Gastroesophageal sphincter (tissue), 4 donors: ENCODE measurements around the gene HECW1. TPM values are rescaled to one million over a fixed set of nuclear protein-coding genes. Genes with fewer than 3 reads are reported as not detected.
"Not testable (repeated sequence)": the region's sequence is repeated elsewhere in the genome, so short reads cannot be mapped to it uniquely, and the experiment has no call there.

Source experiments
- ATAC-seq: fragments of 150-250 bp; one replicate; pipeline ENCODE4 v1.9.1; 2016; ENCODE audit warnings: mild to moderate bottlenecking, moderate library complexity
- H3K27ac ChIP-seq, 4 donors: fragments of 200-600 bp; sonication (generic) in 3 of 4; 1 replicate in 3 of 4; 2 replicates in 1 of 4; pipeline ENCODE4 v1.5.1; 2016 to 2019
- H3K27me3 ChIP-seq: fragments of 200-600 bp; sonication (generic); one replicate; pipeline ENCODE4 v1.5.1; 2019
- H3K36me3 ChIP-seq, 2 donors: fragments of 200-600 bp; sonication (generic); one replicate each; pipeline ENCODE4 v1.5.1; 2019; ENCODE audit warnings: control low read depth in 1 of 2
- H3K4me1 ChIP-seq, 3 donors: fragments of 200-600 bp; sonication (generic); 1 replicate in 2 of 3; 2 replicates in 1 of 3; pipeline ENCODE4 v1.5.1; 2016 to 2019; ENCODE audit warnings: control low read depth in 2 of 3
- H3K4me3 ChIP-seq, 2 donors: fragments of 200-600 bp; sonication (generic); one replicate each; pipeline ENCODE4 v1.5.1; 2019; ENCODE audit warnings: mild to moderate bottlenecking in 1 of 2, moderate library complexity in 1 of 2
- H3K9me3 ChIP-seq, 3 donors: fragments of 200-600 bp; sonication (generic); one replicate each; pipeline ENCODE4 v1.5.1; 2017 to 2019; ENCODE audit warnings: control low read depth in 2 of 3
- CTCF ChIP-seq, 4 experiments: fragments of 200-600 bp in 2 of 4; fragments of 450-650 bp in 2 of 4; sonication (generic) in 1 of 4; IDR thresholded peaks; one replicate each; pipeline ENCODE4 v1.5.1; 2017 to 2019; ENCODE audit warnings: antibody characterized with exemption in 4 of 4, mild to moderate bottlenecking in 2 of 4, moderate library complexity in 2 of 4
- EP300 ChIP-seq: sonication (generic); formaldehyde crosslinking; IDR thresholded peaks from one replicate; pipeline ENCODE4 v1.6.1; 2017; ENCODE audit warnings: antibody characterized with exemption, mild to moderate bottlenecking
- POLR2A ChIP-seq, 2 donors: fragments of 450-650 bp; IDR thresholded peaks; one replicate each; pipeline ENCODE4 v1.6.1; 2017; ENCODE audit warnings: antibody characterized with exemption in 2 of 2, mild to moderate bottlenecking in 2 of 2, moderate library complexity in 1 of 2
- POLR2AphosphoS5 ChIP-seq: sonication (generic); formaldehyde crosslinking; IDR thresholded peaks from one replicate; pipeline ENCODE4 v1.6.1; 2017; ENCODE audit warnings: antibody characterized with exemption
- WGBS, 2 donors: methylation state at CpG; one replicate each; pipeline ENCODE4 v1.1.5; 2018; ENCODE audit warnings: low coverage in 1 of 2; 5-methylcytosine and 5-hydroxymethylcytosine counted together
- total RNA-seq, 4 donors: library from RNA; depleted of rRNA; stranded (reverse); fragments of >200 nt; gene quantifications; one replicate each; pipeline ENCODE4 v1.1.0, GENCODE V29; 2016

HECW1 gene
- total RNA-seq, 4 donors from 2014 or later = 0.04 to 0.31 (median 0.13) TPM; not detected in 1

- peaks cover 0 to 3% (median 0%) of the 10 kb centered on the region in 3 donors for H3K4me1 ChIP-seq
- no peak for ATAC-seq
- 63 to 83% methylated on average over 4 to 6 of the region's 6 CpGs for WGBS, 2 donors
- H3K4me3 ChIP-seq = no peak overlapping the region
- H3K27me3 ChIP-seq = no peaks in the 10 kb centered on the region
- H3K9me3 ChIP-seq = no peaks in the 10 kb centered on the region
- H3K27ac ChIP-seq = no peak overlapping the region
- H3K36me3 ChIP-seq = no peaks in the 10 kb centered on the region
- TF ChIP-seq EP300 (no peak), POLR2AphosphoS5 (no peak), CTCF (IDR thresholded peaks at IDR 0.05) (no peak)
These were observed 465.1 kb downstream of the HECW1 start for GRCh38 chr7:43577485-43577951.

- Histone ChIP-seq H3K4me3 (peak within 1 kb of the TSS; percentile 80 to 94), H3K36me3 (no peaks in the 10 kb centered on the region), H3K27me3 (no peaks in the 10 kb centered on the region), H3K4me1 (peaks cover 0 to 31% (median 15%) of the 10 kb centered on the region in 3 donors), H3K9me3 (no peaks in the 10 kb centered on the region), H3K27ac (peak within 1 kb of the TSS; percentile 79 to 96 (median 94))
- TF ChIP-seq POLR2A (IDR thresholded peaks at IDR 0.05) (peak; percentile 76 to 84), EP300 (no peak), POLR2AphosphoS5 (peak; percentile 80), CTCF (IDR thresholded peaks at IDR 0.05) (peak; percentile 98 to 100 (median 100))
- ATAC-seq = peak; percentile 94
- 0 to 3% methylated on average over 6 to 7 of the region's 83 CpGs for WGBS, 2 donors
These were observed 470.3 kb downstream of the HECW1 start, which contains the start of gene STK17A for GRCh38 chr7:43582503-43583423. Gene STK17A, plus strand, starts transcription at chr7:43583108. Its CDS starts 136 bp downstream, at chr7:43583244.

GRCh38 chr7:43583424-43584194 is 471.2 kb downstream of the HECW1 start:
- ATAC-seq = peak; percentile 37
- TF ChIP-seq POLR2A (IDR thresholded peaks at IDR 0.05) (no peak), POLR2AphosphoS5 (peak; percentile 47), CTCF (IDR thresholded peaks at IDR 0.05) (peak in 2 of 4 experiments; percentile 4 to 32)
- Histone ChIP-seq H3K4me1 (peaks cover 0 to 31% (median 15%) of the 10 kb centered on the region in 3 donors), H3K27ac (peak overlapping the region; percentile 79 to 96 (median 94)), H3K36me3 (no peaks in the 10 kb centered on the region), H3K27me3 (no peaks in the 10 kb centered on the region), H3K4me3 (peak overlapping the region; percentile 80 to 94), H3K9me3 (no peaks in the 10 kb centered on the region)
- WGBS, 2 donors = 0 to 1% methylated on average over 18 to 24 of the region's 66 CpGs

GRCh38 chr7:43584195-43584586 is 471.7 kb downstream of the HECW1 start:
- no peak for TF ChIP-seq CTCF (IDR thresholded peaks at IDR 0.05)
- peak; percentile 83 for TF ChIP-seq POLR2AphosphoS5
- 0 to 40% methylated on average over 1 of the region's 8 CpGs for WGBS, 2 donors
- no peak for ATAC-seq
- Histone ChIP-seq H3K27ac (peak overlapping the region; percentile 79 to 96 (median 94)), H3K4me3 (peak overlapping the region; percentile 80 to 94), H3K9me3 (no peaks in the 10 kb centered on the region), H3K4me1 (peaks cover 0 to 31% (median 15%) of the 10 kb centered on the region in 3 donors), H3K36me3 (no peaks in the 10 kb centered on the region), H3K27me3 (no peaks in the 10 kb centered on the region)

- peak overlapping the region in 3 of 4 donors; percentile 92 to 96 (median 96) for H3K27ac ChIP-seq
- WGBS, 2 donors = 96% methylated on average over 4 of the region's 11 CpGs; no CpG with 5 or more reads in 1 of the 2 donors
- not testable (repeated sequence) for ATAC-seq, H3K27me3 ChIP-seq, H3K36me3 ChIP-seq, H3K9me3 ChIP-seq
- peak overlapping the region in 1 of 2 donors; percentile 94 for H3K4me3 ChIP-seq
- peaks cover 0 to 31% (median 15%) of the 10 kb centered on the region in 3 donors for H3K4me1 ChIP-seq
These were observed 472.3 kb downstream of the HECW1 start for GRCh38 chr7:43584733-43585132.
